AG10803 (cell line): ENCODE results near the gene TRIM3.
A peak's percentile ranks its signal among the peaks of the same experiment; 100 is the strongest.

ENCODE experiments used
- DNase-seq: peaks from one replicate; pipeline ENCODE4 v3.0.0; 2010; ENCODE audit warnings: low read depth
- H3K4me3 ChIP-seq: 2 replicates; pipeline ENCODE4 v1.5.1; 2011; ENCODE audit warnings: mild to moderate bottlenecking, low read length, control low read depth
- TF ChIP-seq, protein P1 (sequence below): conservative IDR thresholded peaks from 2 replicates; pipeline ENCODE4 v1.5.1; 2011; ENCODE audit warnings: mild to moderate bottlenecking, low read length, control low read depth, inconsistent platforms

Gene TRIM3

GRCh38 chr11:6418557-6419008, 55.2 kb downstream of the TRIM3 start:
- TF ChIP-seq, protein P1, sequence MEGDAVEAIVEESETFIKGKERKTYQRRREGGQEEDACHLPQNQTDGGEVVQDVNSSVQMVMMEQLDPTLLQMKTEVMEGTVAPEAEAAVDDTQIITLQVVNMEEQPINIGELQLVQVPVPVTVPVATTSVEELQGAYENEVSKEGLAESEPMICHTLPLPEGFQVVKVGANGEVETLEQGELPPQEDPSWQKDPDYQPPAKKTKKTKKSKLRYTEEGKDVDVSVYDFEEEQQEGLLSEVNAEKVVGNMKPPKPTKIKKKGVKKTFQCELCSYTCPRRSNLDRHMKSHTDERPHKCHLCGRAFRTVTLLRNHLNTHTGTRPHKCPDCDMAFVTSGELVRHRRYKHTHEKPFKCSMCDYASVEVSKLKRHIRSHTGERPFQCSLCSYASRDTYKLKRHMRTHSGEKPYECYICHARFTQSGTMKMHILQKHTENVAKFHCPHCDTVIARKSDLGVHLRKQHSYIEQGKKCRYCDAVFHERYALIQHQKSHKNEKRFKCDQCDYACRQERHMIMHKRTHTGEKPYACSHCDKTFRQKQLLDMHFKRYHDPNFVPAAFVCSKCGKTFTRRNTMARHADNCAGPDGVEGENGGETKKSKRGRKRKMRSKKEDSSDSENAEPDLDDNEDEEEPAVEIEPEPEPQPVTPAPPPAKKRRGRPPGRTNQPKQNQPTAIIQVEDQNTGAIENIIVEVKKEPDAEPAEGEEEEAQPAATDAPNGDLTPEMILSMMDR = no peak

GRCh38 chr11:6417907-6418556, 55.7 kb downstream of the TRIM3 start:
- DNase-seq = no peak
- TF ChIP-seq, protein P1 = no peak
- peak overlapping the region; percentile 77 for H3K4me3 ChIP-seq

More at GRCh38 chr11:6418557-6419008, 55.2 kb downstream of the TRIM3 start:
- H3K4me3 ChIP-seq = peak overlapping the region; percentile 77
- no peak for DNase-seq

DNA sequence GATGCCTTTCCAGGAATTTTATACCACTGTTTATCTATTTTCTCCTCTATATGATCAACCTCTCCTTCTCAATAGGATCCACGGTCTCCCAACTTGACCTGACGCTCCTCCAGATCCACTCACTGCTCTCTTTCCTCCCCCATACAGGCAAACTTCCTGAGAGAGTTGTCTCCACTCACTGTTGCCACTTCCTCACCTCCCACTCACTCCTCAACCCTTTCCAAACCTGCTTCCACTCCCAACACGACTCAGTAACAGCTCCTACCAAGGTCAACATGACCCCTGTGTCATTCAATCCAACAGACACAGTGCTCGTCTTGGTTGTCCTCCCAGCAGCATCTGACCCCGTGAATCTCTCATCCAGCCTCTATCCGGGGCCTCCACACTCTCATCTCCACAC, 57.9 kb downstream of the TRIM3 start:
- no peak overlapping the region for H3K4me3 ChIP-seq
- TF ChIP-seq, protein P1 = no peak
- DNase-seq = no peak

- H3K4me3 ChIP-seq = no peak overlapping the region
- TF ChIP-seq, protein P1 = no peak
- DNase-seq = no peak
Observed at GRCh38 chr11:6414874-6415328, 58.8 kb downstream of the TRIM3 start.

- peak; percentile 48 for DNase-seq
- TF ChIP-seq, protein P1 = no peak
- no peak overlapping the region for H3K4me3 ChIP-seq
Observed at GRCh38 chr11:6413791-6414201, 59.9 kb downstream of the TRIM3 start.

GRCh38 chr11:6411594-6412031, 62.1 kb downstream of the TRIM3 start:
- DNase-seq = no peak
- H3K4me3 ChIP-seq = no peak overlapping the region
- TF ChIP-seq, protein P1 = no peak

GRCh38 chr11:6410695-6411430, 62.9 kb downstream of the TRIM3 start:
- TF ChIP-seq, protein P1 = no peak
- H3K4me3 ChIP-seq = no peak overlapping the region
- no peak for DNase-seq
